HG02943 (cell line): ENCODE data around the gene BMP4.

Experiments used
- ATAC-seq: cut with Tn5 transposase; IDR thresholded peaks from one replicate; pipeline ENCODE4 v1.9.1; 2021; ENCODE audit warnings: mild to moderate bottlenecking, low read depth, moderate library complexity; ENCODE audit not compliant: unreplicated experiment

The BMP4 gene

DNA sequence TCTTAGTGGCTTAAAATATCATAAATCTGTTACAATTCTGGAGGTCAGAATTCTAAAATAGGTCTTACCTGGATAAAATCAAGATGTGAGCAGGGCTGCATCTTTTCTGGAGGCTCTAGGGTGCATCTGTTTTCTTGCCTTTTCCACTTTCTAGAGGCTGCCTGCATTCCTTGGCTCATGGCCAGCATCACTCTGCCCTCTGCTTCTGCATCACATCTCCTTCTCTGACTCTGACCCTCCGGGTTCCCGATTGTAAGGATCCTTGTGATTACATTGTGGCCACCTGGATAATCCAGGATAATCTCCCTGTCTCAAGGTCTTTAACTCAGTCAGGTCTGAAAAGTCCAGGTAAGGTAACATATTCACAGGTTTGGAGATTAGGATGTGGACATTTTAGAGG is 11.0 kb upstream of the BMP4 start:
- ATAC-seq = no peak

DNA sequence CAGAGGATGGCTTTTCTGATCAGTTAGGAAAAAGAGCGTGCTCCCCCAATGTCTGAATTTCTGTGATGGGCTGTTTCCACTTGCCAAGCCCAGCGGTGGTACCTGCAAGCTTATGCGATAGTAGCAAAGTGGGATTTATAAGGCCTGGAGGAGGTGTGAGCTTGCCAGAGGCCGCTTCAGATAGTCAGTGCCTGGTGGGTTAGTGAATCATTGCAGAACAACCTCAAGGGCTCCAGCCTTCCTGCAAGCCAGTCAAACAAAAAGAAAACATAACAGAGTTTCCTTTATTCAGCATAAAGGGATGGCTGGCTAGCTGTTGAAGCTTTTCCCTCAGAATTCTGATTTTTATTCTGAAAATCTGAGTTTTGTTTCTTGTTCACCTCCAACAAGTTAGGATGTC is 7.6 kb upstream of the BMP4 start:
- ATAC-seq = no peak

DNA sequence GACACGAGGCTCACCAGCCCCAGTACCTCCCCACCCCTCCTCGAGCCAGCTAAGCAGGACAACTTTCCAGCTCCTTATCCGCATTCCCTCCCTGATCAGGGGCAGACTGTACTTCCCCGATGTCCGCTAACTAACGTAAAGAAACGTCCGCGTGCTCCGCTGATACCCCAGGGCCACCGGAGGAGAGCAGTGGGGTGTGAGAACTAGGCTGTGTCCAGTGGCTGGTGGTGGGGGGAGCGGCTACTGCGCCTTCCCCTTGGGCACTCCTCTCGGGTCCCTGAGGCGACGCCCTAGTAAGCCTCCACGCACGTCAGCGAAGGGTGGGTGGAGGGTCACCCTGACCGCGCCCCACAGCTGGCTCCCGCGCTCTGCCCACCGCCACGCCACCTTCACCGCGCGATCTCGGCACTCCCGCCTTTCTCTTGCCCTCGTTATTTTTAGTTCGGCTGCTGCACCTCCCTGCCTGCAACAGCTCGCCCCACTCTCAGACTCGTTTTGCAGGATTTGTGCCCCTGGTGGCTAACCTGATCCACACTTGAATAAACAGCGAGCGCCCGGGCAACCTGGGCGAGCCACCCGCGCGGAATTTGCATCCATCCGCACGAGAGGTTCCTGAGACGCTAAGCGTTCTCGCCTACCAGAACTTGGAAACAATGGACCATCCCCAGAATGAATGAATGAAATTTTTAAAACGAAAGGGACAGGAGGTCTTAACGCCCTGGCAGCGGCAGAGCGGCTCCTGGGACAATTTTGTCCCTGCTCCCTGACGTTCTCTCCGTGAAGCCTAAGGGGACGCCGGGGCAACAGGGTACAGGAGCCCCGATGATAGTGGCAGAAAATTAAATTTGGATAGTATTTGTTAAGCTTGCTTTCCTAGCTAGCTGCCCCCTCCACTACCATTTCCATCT is 6.9 kb upstream of the BMP4 start:
- no peak for ATAC-seq

DNA sequence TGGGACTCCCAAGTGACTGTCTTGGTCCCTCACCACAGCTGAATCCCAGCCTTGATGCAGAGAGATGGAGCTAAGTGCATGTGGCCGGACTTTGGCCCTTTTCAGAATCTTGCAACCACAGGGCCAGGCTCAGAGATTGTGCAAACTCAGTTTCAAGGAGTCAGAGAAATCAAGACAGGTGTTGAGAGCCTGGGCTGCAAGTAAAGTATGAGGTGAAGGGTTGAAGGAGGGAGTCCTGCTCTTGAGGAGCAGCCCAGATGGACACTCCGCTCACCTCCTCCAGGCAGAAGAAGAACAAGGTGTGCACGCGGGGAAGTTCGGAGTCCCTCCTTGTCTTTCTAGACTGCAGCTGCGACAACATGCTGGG is 6.3 kb upstream of the BMP4 start:
- ATAC-seq = no peak

DNA sequence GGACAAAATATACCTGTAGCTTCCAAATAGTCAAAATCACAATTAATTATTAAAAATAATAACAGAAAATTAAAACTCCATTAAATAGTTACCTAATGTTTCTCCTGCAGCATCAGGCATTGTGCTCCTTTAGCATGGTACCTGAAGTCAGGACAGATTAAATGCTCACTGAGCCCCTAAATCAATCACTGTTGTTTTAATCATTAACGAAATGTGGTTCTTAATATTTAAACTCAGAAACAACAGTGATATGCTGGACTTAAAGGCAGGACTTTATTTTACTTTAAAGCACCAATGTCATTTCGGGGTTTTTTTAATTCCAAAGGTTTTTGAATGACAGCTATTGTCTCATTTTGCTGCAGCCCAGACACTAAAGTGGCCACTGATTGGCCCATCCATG is 2.0 kb upstream of the BMP4 start:
- ATAC-seq = no peak

DNA sequence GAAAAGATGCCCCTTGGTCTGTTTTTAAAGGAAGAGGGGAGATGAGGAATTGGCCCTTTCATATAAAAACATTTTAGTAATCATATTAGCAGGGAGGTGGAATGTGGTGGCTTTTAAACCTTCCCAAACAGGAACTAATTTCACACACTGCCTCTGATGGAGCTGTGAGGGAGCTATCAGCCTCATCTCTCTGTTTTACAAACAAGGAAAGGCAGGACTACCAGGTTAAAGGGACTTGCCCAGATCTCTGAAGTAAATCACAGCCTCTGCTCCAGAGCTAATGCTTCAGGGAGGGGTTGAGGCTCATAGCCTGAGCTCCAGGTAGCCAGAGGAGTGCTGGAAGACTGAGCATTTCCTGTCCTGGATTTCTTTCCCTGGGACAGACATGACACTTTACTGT is 1.1 kb upstream of the BMP4 start:
- ATAC-seq = no peak

DNA sequence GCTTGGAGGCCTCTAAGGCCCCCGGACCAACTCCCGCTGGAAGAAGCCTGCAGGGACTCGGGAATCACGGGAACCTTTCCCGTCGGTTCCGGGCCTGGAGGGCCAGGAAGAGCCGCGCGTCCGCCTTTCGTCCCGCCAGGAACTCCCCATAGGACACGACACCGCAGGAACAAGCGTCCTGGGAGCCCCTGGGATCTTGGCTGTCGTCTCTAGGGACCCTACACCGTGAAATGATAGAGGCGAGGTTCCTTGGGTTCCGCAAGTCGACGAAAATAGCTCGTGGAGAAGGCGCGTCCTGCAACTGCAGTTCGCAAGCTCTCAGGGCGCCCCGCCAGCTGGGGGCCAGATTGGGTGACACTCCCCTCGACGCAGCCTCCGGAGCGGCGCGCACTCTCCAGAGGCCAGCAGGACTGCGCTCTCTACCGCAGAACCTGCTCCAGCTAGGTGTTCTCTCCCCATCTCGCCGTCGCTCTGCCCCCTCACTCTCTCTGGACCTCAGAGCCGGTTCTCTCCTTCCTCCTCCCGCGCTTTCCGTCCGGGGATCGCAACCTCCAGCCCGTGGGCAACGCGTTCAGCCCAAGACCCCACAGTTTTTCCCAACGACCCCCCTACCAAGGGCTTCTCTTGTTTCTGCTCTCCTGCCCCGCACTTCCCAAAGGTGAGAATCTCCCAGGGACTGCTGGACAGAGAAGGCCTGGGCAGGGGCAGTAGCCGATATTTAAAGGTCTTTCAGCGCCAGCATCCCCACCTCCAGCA is 776 bp downstream of the BMP4 start:
- ATAC-seq = no peak

DNA sequence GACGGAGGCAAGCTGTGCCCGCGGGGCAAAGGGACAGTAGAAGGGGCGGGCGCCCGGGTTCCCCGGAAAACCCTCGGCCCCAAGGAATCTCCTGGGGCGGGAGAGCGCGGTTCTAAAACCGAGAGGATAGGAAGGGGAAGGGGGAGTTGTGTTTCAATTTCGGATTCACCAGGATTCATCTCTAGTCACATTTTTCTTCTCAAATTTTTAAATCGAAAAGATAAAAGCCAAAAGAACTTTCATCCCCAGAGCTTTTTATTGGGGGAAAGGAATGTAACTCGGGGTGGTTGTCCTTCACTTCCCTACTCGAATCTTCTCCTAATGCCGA is 1.4 kb downstream of the BMP4 start:
- no peak for ATAC-seq

DNA sequence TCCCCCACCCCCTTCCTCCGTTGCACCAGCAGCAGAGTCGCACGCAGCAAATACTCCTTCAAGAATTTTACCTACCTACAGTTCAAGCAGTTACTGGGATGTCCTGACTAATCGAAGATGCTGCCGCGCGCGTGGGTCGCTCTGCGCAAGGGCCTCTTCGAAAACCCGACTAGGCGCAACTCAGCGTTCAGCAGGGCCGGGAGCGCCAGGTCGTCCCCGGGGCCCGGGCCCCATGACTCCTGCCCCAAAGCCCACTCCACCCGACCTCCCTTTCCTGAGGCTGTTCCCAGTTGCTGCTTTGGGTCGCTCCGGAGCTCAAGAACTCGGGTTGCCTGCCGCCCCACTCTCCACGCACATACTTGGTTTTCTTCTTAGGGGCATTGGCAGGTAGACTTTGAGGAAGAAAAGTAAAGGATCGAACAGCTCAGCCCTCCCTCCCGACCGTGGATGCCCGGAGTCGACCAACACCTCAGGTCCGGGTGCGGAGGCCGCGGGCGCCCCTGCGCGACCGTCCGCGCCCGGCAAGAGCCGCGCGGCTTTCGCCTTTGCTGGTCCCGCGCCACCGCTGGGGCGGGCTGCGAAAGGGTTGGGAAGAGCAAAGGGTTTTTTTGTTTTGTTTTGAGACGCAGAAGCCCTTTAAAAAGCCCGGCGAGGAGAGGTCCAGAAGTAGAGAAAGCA is 1.9 kb downstream of the BMP4 start:
- no peak for ATAC-seq

DNA sequence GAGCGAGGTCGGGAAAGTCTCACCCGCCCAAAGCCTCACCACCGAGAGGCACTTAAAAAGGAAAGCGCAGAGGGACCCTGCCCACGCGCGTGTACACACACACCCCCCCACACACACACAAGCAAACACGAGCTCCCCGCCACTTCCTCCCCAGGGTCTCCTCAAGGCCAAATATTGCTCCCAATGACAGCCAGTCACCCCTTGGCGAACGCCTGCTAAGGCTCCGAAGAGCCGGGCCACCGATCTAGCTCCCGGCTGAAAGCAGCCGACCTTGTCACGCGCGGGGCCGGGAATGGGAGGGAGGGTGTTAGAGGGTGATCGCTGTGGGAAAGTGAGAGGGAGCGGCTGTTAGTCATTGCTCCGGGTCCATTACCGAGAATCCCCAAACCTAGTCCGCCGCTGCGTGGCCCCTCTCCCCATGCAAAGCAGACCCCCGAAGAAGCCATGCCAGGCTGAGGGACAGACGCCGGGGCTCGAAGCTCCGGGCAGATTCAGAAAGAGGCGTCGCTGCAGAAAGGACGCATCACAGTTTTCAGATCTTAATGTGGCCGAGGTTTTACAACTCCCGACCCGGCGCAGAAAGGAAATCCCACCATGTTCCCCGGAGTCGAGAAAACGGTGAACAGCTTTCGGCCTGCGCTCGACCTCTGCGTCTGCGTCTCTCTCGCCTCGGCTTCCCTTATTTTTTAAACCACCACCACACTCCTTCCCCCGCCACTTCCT is 2.6 kb downstream of the BMP4 start:
- no peak for ATAC-seq

DNA sequence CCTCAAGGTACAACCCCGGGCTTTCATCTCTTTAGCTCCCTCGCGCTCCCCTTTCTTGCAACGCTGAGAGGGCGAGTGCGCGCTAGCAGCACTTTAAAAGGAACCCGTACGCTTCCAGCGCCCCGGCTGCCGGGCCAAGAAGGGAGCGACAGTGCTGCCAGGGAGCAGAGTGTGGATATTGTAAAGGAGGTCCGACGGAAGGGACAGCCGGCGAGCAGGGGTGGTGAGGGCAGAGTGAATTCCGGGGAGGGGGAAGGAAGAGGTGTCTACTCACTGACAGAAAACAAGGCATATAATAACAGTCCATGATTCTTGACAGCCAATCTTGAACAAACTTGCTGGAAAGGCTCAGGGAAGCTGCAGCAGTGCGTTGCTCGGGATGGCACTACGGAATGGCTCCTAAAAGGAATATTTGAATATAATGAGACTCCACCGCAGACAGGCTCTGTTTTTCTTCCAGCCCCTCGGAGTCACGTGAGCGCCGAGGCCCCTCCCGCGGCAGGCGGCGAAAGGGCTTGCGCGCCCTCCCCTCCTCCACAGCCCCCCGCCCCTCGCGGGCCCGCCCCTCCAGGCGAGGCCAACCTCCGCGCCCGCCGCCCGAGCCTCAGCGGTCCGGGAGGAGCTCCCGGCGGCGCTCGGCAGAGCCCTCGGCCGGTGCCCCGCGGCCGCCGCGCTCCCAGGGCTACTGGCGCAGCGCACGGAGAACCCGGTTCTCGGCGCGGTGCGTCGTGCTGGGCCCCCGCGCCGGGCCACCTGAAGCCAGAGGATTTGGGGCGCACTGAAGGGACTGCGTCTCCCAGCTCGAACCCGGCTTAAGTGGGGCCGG is 3.4 kb downstream of the BMP4 start:
- ATAC-seq = no peak

DNA sequence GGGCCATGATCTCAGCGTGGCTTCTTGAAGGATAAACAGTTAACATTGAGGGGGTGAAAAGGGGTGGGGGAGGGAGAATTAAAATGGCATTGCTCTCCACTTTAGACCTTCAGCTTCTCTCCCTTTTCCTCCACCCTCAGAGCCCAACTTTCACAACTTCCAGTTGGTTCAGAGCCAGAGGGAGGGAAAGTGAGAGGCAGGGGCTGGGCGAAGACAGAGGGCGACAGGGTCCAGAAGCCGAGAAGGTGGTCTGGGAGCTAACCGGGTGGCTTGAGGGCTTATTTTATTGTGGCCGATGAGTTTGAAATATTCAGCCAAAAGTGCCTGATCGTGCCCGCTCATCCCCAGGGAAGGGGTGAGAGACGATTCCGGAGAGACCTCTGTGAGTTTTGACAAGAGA is 4.1 kb downstream of the BMP4 start:
- ATAC-seq = no peak

DNA sequence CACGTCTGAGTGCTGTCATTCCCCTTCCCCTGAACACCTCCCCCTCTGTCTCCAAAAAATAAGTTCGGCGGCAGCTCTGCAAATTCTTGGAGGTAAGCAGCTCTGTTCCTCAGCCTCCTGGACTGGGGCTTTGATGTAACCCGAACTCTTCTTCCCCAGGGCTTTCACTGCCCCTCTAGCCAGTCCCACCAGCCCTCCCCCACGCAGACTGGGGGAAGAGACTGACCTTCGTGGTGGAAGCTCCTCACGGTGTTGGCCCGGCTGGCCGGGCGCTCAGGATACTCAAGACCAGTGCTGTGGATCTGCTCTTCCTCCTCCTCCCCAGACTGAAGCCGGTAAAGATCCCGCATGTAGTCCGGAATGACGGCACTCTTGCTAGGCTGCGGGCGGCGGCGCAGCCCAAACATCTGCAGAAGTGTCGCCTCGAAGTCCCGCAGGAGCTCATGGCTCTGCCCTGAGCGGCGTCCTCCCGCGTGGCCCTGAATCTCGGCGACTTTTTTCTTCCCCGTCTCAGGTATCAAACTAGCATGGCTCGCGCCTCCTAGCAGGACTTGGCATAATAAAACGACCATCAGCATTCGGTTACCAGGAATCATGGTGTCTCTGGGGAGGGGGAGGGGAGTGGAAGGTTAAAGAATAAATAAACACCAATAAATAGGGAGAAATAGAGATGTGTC is 4.9 kb downstream of the BMP4 start:
- no peak for ATAC-seq

DNA sequence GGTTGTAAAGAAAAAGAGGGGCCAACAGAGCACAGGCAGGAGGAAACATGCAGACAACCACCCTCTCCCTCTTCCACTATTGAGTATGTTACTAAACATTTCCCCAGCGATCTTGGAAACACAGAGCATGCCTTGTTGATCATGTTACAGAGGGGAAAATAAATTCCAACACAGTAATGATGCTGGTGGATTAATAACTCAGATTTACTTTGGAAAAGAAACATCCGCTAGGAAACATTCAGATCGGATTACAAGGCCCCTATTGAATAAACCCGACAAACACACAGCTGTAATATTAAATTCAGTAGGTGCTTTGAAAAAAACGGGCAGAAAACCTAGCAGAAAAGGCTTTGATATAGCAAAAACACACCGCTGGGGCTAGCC is 5.4 kb downstream of the BMP4 start:
- no peak for ATAC-seq

DNA sequence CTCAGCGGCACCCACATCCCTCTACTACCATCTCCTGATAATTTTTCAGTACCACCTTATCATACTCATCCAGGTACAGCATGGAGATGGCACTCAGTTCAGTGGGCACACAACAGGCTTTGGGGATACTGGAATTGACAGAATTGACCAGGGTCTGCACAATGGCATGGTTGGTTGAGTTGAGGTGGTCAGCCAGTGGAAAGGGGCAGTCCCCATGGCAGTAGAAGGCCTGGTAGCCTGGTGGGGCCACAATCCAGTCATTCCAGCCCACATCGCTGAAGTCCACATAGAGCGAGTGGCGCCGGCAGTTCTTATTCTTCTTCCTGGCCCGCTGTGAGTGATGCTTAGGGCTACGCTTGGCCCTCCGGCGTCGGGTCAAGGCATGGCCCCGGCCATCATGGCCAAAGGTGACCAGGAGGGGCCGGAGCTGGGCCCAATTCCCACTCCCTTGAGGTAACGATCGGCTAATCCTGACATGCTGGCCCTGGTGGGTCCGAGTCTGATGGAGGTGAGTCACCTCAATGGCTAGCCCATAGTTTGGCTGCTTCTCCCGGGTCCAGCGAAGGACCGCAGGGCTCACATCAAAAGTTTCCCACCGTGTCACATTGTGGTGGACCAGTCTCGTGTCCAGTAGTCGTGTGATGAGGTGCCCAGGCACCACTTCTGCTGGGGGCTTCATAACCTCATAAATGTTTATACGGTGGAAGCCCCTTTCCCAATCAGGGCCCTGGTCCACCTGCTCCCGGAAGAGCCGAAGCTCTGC is 6.4 kb downstream of the BMP4 start:
- ATAC-seq = no peak

DNA sequence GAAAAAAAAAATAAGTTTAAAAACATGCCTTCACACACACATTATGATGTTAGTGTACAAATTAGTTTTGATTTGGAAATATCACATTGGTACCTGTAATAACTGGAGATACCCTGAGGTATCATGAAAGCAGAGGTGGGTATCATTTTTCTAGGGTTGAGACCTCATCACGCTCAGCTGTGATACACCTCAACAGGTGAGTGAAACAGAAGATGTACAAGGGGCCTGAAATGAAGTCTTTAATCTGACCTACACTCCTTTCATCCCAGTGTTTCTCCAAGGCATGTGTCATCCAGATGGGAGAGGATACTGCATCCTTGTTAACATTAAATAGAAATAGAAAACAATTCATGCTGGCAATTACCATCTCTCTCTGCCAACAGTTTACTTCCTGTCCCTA is 7.4 kb downstream of the BMP4 start:
- no peak for ATAC-seq

DNA sequence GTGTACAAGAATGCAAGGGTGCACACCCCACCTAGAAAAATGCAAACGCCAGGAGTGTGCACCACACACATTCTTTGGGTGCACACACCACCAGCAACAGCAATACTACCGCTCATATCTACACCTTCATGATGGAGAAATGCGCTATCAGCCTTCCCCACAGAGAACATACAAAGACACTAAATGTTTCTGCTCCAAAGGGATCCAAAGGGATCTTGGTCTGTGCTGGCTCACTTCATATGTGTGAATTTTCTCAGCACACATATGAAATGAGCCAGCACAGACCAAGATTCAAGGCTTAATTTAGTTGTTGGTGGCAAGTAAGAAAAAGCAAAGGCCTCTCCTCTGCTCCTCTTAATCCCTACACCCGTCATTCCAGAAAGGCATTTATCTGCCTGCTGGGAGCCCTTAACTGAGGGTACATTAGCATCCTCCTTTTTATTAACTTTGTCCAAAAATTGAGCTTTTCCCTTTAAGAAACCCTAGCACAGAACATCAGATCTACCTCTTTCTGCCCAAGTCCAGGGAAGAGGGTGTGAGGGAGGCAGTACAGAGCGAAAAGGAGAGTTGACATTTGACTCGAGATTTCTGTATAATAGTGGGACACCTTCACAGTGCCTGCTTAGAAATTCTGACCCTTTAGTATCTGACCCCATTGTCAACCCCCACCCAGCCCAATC is 8.3 kb downstream of the BMP4 start:
- ATAC-seq = no peak

DNA sequence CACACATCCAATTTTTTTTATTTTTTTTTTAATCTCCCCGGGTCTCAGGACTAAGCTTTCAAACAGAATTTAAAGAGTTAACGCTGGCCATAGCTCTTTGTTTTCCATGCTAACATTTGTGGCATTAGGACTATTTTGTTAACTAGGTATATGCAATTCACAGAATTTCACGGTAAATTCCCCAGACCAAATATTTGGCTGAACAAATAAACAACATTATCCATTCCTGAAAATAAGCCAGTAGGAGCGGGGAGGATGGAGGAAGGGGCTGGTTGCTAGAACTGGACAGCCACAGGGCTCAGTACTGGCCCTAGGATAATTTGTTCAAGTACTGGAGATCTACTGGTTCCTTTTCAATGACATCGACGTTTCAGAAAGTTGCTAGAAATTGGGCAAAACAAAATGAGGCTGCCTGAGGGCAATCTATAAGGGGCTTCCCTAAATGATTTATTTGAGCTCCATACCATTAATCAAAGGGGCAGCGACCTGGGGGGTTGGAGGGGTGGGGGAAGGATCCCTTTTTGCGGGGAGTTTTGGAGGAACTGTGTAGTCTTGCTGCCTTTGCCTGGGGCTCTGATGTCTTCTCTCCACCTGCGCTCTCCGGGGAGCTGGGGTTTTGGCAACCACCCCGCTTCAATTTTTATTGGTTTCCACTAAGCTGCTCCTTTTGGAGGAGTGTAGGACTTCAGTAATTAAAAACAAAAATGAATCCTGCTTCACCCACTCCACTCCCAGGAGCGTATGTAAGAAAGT is 9.0 kb downstream of the BMP4 start:
- ATAC-seq = no peak
